Fibroblast of lung (primary cell): ENCODE data around the gene CD36.

Experiments used
- EZH2 ChIP-seq: IDR thresholded peaks from 2 replicates; pipeline ENCODE4 v1.5.1; 2012; ENCODE audit warnings: low read length, control low read depth, mild to moderate bottlenecking; ENCODE audit errors: missing control alignments
- TF ChIP-seq, protein P1 (sequence below), 2 donors: IDR thresholded peaks in 1 of 2; conservative IDR thresholded peaks in 1 of 2; 1 replicate in 1 of 2; 2 replicates in 1 of 2; pipeline ENCODE4 v1.5.1; 2011 to 2012; ENCODE audit warnings: low read length in 2 of 2, control low read depth in 1 of 2, inconsistent platforms in 1 of 2, low read depth in 1 of 2, mild to moderate bottlenecking in 1 of 2

DNA sequence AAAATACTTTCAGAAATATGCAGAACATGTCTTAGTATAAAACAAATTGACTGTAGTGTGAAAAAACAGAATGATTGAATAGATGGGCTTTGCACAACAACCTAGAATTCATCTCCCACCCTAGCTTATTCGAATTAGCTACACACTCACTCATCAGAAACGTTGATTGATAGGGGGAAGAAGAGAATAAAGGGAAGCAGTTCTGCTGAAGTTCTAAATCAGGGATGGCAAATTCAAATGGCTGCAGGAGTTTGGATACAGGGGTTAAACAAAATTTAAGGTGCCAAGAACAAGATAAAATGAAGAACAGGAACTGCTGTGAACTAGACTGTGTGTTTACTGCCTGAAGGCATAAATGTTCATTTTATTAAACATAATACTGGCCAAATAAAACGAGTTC is 9.0 kb downstream of the CD36 start:
- TF ChIP-seq, protein P1, sequence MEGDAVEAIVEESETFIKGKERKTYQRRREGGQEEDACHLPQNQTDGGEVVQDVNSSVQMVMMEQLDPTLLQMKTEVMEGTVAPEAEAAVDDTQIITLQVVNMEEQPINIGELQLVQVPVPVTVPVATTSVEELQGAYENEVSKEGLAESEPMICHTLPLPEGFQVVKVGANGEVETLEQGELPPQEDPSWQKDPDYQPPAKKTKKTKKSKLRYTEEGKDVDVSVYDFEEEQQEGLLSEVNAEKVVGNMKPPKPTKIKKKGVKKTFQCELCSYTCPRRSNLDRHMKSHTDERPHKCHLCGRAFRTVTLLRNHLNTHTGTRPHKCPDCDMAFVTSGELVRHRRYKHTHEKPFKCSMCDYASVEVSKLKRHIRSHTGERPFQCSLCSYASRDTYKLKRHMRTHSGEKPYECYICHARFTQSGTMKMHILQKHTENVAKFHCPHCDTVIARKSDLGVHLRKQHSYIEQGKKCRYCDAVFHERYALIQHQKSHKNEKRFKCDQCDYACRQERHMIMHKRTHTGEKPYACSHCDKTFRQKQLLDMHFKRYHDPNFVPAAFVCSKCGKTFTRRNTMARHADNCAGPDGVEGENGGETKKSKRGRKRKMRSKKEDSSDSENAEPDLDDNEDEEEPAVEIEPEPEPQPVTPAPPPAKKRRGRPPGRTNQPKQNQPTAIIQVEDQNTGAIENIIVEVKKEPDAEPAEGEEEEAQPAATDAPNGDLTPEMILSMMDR (conservative IDR thresholded peaks at IDR 0.05 in 1 of 2, IDR thresholded peaks at IDR 0.05 in 1 of 2; ENCODE audit: low read depth in 1 of 2, low read length in 2 of 2): no peak
- no peak for TF ChIP-seq EZH2
